Naive thymus-derived CD8-positive, alpha-beta T cell (primary cell): ENCODE measurements around the gene PDE11A. TPM values are rescaled to one million over a fixed set of nuclear protein-coding genes. Genes with fewer than 3 reads are reported as not detected.

ENCODE experiments used
- ATAC-seq, 2 donors: fragments of 150-1000 bp; cut with Tn5 transposase in 1 of 2; sonication (Bioruptor Pico), chemical (Tn5 transposase) in 1 of 2; 1 replicate in 1 of 2; 2 replicates in 1 of 2; pipeline ENCODE4 v1.10.0; 2021; ENCODE audit warnings: mild to moderate bottlenecking in 2 of 2, moderate library complexity in 2 of 2
- POLR2A ChIA-PET: fragments of 350-600 bp; sonication (Branson Sonifier 250); formaldehyde crosslinking; loops from one replicate; lab custom pipeline; 2021; ENCODE audit warnings: antibody characterized with exemption; lab: Charles Lee
- DNase-seq, 10 donors: peaks; one replicate each; pipeline versions ENCODE4 v3.0.0 to v3.0.0-alpha.2; 2020 to 2022
- H3K27ac Mint-ChIP-seq, 10 donors: one replicate each; pipeline ENCODE4 v1.8.0; 2020 to 2022; ENCODE audit warnings: mild to moderate bottlenecking in 10 of 10, mixed read lengths in 10 of 10, moderate library complexity in 4 of 10, inconsistent platforms in 1 of 10
- H3K27me3 Mint-ChIP-seq, 5 donors: one replicate each; pipeline ENCODE4 v1.8.0; 2021 to 2022; ENCODE audit warnings: mixed read lengths in 5 of 5
- H3K36me3 Mint-ChIP-seq, 3 donors: one replicate each; pipeline ENCODE4 v1.8.0; 2020 to 2022; ENCODE audit warnings: mixed read lengths in 3 of 3, mild to moderate bottlenecking in 2 of 3, inconsistent platforms in 1 of 3
- H3K4me1 Mint-ChIP-seq, 4 donors: one replicate each; pipeline ENCODE4 v1.8.0; 2021 to 2022; ENCODE audit warnings: mixed read lengths in 4 of 4
- H3K4me3 Mint-ChIP-seq, 10 donors: one replicate each; pipeline ENCODE4 v1.8.0; 2020 to 2022; ENCODE audit warnings: mild to moderate bottlenecking in 10 of 10, mixed read lengths in 10 of 10, moderate library complexity in 6 of 10, inconsistent platforms in 1 of 10
- H3K9me3 Mint-ChIP-seq, 9 donors: one replicate each; pipeline ENCODE4 v1.8.0; 2020 to 2022; ENCODE audit warnings: mixed read lengths in 9 of 9, mild to moderate bottlenecking in 3 of 9, inconsistent platforms in 1 of 9, moderate library complexity in 1 of 9
- polyA plus RNA-seq, 3 donors: library from polyadenylated mRNA; unstranded; fragments of 300-500 nt; fragmentation: Illumina TruSeq; gene quantifications; one replicate each; pipeline ENCODE4 v1.2.3, GENCODE V29; 2021
- total RNA-seq, 8 experiments: library from RNA in 2 of 8; stranded (reverse) in 2 of 8; gene quantifications; one replicate each; pipeline ENCODE4 v1.2.3 and lab custom pipeline; 2021 to 2026

The PDE11A gene
- total and polyA plus RNA-seq, 5 experiments from 2014 or later, result not detected

GRCh38 chr2:177631680-177632079 lies 440.9 kb downstream of the PDE11A start:
- H3K4me1 Mint-ChIP-seq, result peaks cover 0 to 2% (median under 1%) of the 10 kb centered on the region in 4 donors
- no peak overlapping the region for H3K27ac Mint-ChIP-seq
- no peaks in the 10 kb centered on the region for H3K9me3 Mint-ChIP-seq
- POLR2A ChIA-PET, result no interaction called here
- ATAC-seq (no peak), DNase-seq (no peak)
- H3K27me3 Mint-ChIP-seq, result peaks cover 5 to 24% (median 13%) of the 10 kb centered on the region in 5 donors
- H3K36me3 Mint-ChIP-seq, result no peaks in the 10 kb centered on the region
- H3K4me3 Mint-ChIP-seq, result no peak overlapping the region

GRCh38 chr2:177629357-177630024 lies 443.1 kb downstream of the PDE11A start:
- POLR2A ChIA-PET, result no interaction called here
- Mint-ChIP-seq H3K4me3 (no peak overlapping the region), H3K27me3 (peaks cover 2 to 30% (median 15%) of the 10 kb centered on the region in 5 donors), H3K36me3 (no peaks in the 10 kb centered on the region), H3K27ac (peak overlapping the region in 1 of 10 donors; percentile 13), H3K4me1 (peaks cover 0 to 2% (median under 1%) of the 10 kb centered on the region in 4 donors), H3K9me3 (no peaks in the 10 kb centered on the region)
- ATAC-seq (no peak), DNase-seq (no peak)

- POLR2A ChIA-PET, result no interaction called here
- DNase-seq (no peak), ATAC-seq (no peak)
- H3K4me1 Mint-ChIP-seq, result peaks cover 0 to 2% (median under 1%) of the 10 kb centered on the region in 4 donors
- H3K4me3 Mint-ChIP-seq, result no peak overlapping the region
- H3K27me3 Mint-ChIP-seq, result peaks cover 2 to 30% (median 15%) of the 10 kb centered on the region in 5 donors
- H3K27ac Mint-ChIP-seq, result no peak overlapping the region
- H3K9me3 Mint-ChIP-seq, result no peaks in the 10 kb centered on the region
- no peaks in the 10 kb centered on the region for H3K36me3 Mint-ChIP-seq
Observed at GRCh38 chr2:177628831-177629230, 443.7 kb downstream of the PDE11A start.

GRCh38 chr2:177625744-177626650 lies 446.6 kb downstream of the PDE11A start:
- peak overlapping the region in 5 of 10 donors; percentile 24 to 69 (median 33) for H3K4me3 Mint-ChIP-seq
- no peaks in the 10 kb centered on the region for H3K36me3 Mint-ChIP-seq
- POLR2A ChIA-PET, result no interaction called here
- H3K27ac Mint-ChIP-seq, result peak overlapping the region in 1 of 10 donors; percentile 68
- DNase-seq (peak in 1 of 10 donors; percentile 38), ATAC-seq (peak in 1 of 2 donors; percentile 88)
- peaks cover 2 to 30% (median 15%) of the 10 kb centered on the region in 5 donors for H3K27me3 Mint-ChIP-seq
- H3K4me1 Mint-ChIP-seq, result peaks cover 0 to 2% (median under 1%) of the 10 kb centered on the region in 4 donors
- H3K9me3 Mint-ChIP-seq, result no peaks in the 10 kb centered on the region

GRCh38 chr2:177622521-177622920 lies 450.1 kb downstream of the PDE11A start:
- Mint-ChIP-seq H3K27ac (peak overlapping the region in 1 of 10 donors; percentile 1), H3K9me3 (peaks cover 0 to 1% (median 0%) of the 10 kb centered on the region in 9 donors), H3K4me1 (peaks cover 5 to 14% (median 10%) of the 10 kb centered on the region in 4 donors), H3K27me3 (peaks cover 2 to 14% (median 7%) of the 10 kb centered on the region in 5 donors), H3K36me3 (peaks cover 0 to under 1% (median 0%) of the 10 kb centered on the region in 3 donors), H3K4me3 (no peak overlapping the region)
- POLR2A ChIA-PET, result no interaction called here
- no peak for ATAC-seq
- no peak for DNase-seq

GRCh38 chr2:177619986-177620385 lies 452.6 kb downstream of the PDE11A start:
- Mint-ChIP-seq H3K9me3 (peaks cover 0 to 10% (median 1%) of the 10 kb centered on the region in 9 donors), H3K27me3 (peaks cover 0 to 6% (median 0%) of the 10 kb centered on the region in 5 donors), H3K36me3 (peaks cover 0 to 3% (median 2%) of the 10 kb centered on the region in 3 donors), H3K27ac (no peak overlapping the region), H3K4me3 (peak overlapping the region in 2 of 10 donors; percentile 5 to 48), H3K4me1 (peaks cover 3 to 14% (median 10%) of the 10 kb centered on the region in 4 donors)
- ATAC-seq (no peak), DNase-seq (no peak)
- POLR2A ChIA-PET, result no interaction called here

GRCh38 chr2:177619461-177619860 lies 453.1 kb downstream of the PDE11A start:
- DNase-seq, result no peak
- ATAC-seq, result no peak
- peaks cover 3 to 14% (median 10%) of the 10 kb centered on the region in 4 donors for H3K4me1 Mint-ChIP-seq
- H3K36me3 Mint-ChIP-seq, result peaks cover 0 to 8% (median 3%) of the 10 kb centered on the region in 3 donors
- peak overlapping the region; percentile 18 to 100 (median 99) for H3K27ac Mint-ChIP-seq
- peaks cover 0 to 6% (median 1%) of the 10 kb centered on the region in 5 donors for H3K27me3 Mint-ChIP-seq
- H3K9me3 Mint-ChIP-seq, result peaks cover 0 to 10% (median 2%) of the 10 kb centered on the region in 9 donors
- POLR2A ChIA-PET, result no interaction called here
- H3K4me3 Mint-ChIP-seq, result peak overlapping the region; percentile 91 to 99 (median 94)

GRCh38 chr2:177618255-177619253 lies 454.0 kb downstream of the PDE11A start:
- Mint-ChIP-seq H3K27ac (peak overlapping the region; percentile 96 to 100 (median 100)), H3K36me3 (peaks cover 0 to 8% (median 4%) of the 10 kb centered on the region in 3 donors), H3K27me3 (peaks cover 0 to 6% (median 1%) of the 10 kb centered on the region in 5 donors), H3K4me3 (peak overlapping the region; percentile 91 to 99 (median 94)), H3K9me3 (peaks cover 0 to 10% (median 2%) of the 10 kb centered on the region in 9 donors), H3K4me1 (peaks cover 3 to 14% (median 10%) of the 10 kb centered on the region in 4 donors)
- POLR2A ChIA-PET, result interaction anchor here (0.6 to 0.8 kb wide), 2 partner anchors 462 to 833 kb away, joined by 3 to 4 read pairs; partner anchors contain the start of genes PJVK and PRKRA
- ATAC-seq, result peak; percentile 91 to 94
- peak; percentile 79 to 97 (median 94) for DNase-seq

- peaks cover 0 to 10% (median 2%) of the 10 kb centered on the region in 9 donors for H3K9me3 Mint-ChIP-seq
- ATAC-seq (no peak), DNase-seq (peak in 1 of 10 donors; percentile 1)
- H3K27ac Mint-ChIP-seq, result peak overlapping the region in 9 of 10 donors; percentile 96 to 100 (median 100)
- H3K4me1 Mint-ChIP-seq, result peaks cover 3 to 14% (median 10%) of the 10 kb centered on the region in 4 donors
- peaks cover 0 to 8% (median 4%) of the 10 kb centered on the region in 3 donors for H3K36me3 Mint-ChIP-seq
- POLR2A ChIA-PET, result interaction anchor here (0.6 to 0.8 kb wide), 2 partner anchors 462 to 833 kb away, joined by 3 to 4 read pairs; partner anchors contain the start of genes PJVK and PRKRA
- H3K4me3 Mint-ChIP-seq, result peak overlapping the region; percentile 91 to 99 (median 94)
- peaks cover 0 to 6% (median 1%) of the 10 kb centered on the region in 5 donors for H3K27me3 Mint-ChIP-seq
Observed at GRCh38 chr2:177617849-177618248, 454.7 kb downstream of the PDE11A start.

GRCh38 chr2:177616731-177617130 lies 455.8 kb downstream of the PDE11A start:
- peaks cover 3 to 14% (median 10%) of the 10 kb centered on the region in 4 donors for H3K4me1 Mint-ChIP-seq
- peaks cover 0 to 10% (median 2%) of the 10 kb centered on the region in 9 donors for H3K9me3 Mint-ChIP-seq
- peak overlapping the region in 4 of 10 donors; percentile 6 to 73 (median 34) for H3K27ac Mint-ChIP-seq
- H3K36me3 Mint-ChIP-seq, result peaks cover 0 to 8% (median 7%) of the 10 kb centered on the region in 3 donors
- ATAC-seq (no peak), DNase-seq (no peak)
- peak overlapping the region in 1 of 10 donors; percentile 50 for H3K4me3 Mint-ChIP-seq
- peaks cover 0 to 6% (median 1%) of the 10 kb centered on the region in 5 donors for H3K27me3 Mint-ChIP-seq
- POLR2A ChIA-PET, result no interaction called here

- Mint-ChIP-seq H3K27ac (peak overlapping the region in 2 of 10 donors; percentile 6 to 73), H3K4me1 (peaks cover 3 to 14% (median 10%) of the 10 kb centered on the region in 4 donors), H3K4me3 (no peak overlapping the region), H3K27me3 (peaks cover 0 to 6% (median 1%) of the 10 kb centered on the region in 5 donors), H3K9me3 (peaks cover 0 to 10% (median 2%) of the 10 kb centered on the region in 9 donors), H3K36me3 (peaks cover 0 to 8% (median 8%) of the 10 kb centered on the region in 3 donors)
- ATAC-seq, result no peak
- no peak for DNase-seq
- POLR2A ChIA-PET, result no interaction called here
Observed at GRCh38 chr2:177616066-177616465, 456.5 kb downstream of the PDE11A start.
